Suprapubic skin (tissue), 3 donors: Measurements from ENCODE around the gene NFKBIB.

Experiments
- CTCF ChIP-seq, 2 donors: fragments of 200-600 bp in 1 of 2; fragments of 450-650 bp in 1 of 2; sonication (generic) in 1 of 2; IDR thresholded peaks; one replicate each; pipeline ENCODE4 v1.5.1; 2016 to 2019; ENCODE audit warnings: antibody characterized with exemption in 2 of 2, mild to moderate bottlenecking in 1 of 2, moderate library complexity in 1 of 2
- POLR2AphosphoS5 ChIP-seq, 3 donors: sonication (generic); formaldehyde crosslinking; IDR thresholded peaks; one replicate each; pipeline ENCODE4 v1.6.1; 2017; ENCODE audit warnings: antibody characterized with exemption in 3 of 3

GRCh38 chr19:38850436-38850975, 49.3 kb upstream of the NFKBIB start:
- TF ChIP-seq CTCF (IDR thresholded peaks at IDR 0.05) = peak in 1 of 2 donors; percentile 22
- peak in 1 of 3 donors; percentile 22 for TF ChIP-seq POLR2AphosphoS5 (IDR thresholded peaks at IDR 0.05)
